ENCODE data around the gene MAML2. TPM values are rescaled to one million over a fixed set of nuclear protein-coding genes. Genes with fewer than 3 reads are reported as not detected.

The MAML2 gene
- total and polyA plus RNA-seq, 2 experiments from 2014 or later, result 1.1 to 8.2 TPM

DNA sequence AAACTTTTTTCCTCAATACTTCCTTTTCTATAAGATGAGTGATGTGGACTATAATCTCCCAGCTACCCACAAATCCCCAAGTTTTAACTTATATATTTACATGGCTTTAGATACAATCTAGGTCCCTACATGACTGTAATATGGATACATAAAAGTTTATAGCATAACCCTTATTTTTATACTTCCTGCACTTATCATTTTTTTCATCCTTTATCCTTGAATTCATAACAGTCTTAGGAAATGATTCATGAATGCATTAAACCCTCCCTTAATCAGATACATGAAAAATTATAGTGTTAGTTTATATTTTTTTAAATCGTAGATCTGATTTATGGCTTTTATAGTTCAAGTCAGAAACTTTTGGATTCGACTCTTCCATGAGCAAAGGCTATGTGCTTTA is 195.8 kb downstream of the MAML2 start:
- H3K27me3 ChIP-seq, result no peaks in the 10 kb centered on the region
- TF ChIP-seq, protein P1, sequence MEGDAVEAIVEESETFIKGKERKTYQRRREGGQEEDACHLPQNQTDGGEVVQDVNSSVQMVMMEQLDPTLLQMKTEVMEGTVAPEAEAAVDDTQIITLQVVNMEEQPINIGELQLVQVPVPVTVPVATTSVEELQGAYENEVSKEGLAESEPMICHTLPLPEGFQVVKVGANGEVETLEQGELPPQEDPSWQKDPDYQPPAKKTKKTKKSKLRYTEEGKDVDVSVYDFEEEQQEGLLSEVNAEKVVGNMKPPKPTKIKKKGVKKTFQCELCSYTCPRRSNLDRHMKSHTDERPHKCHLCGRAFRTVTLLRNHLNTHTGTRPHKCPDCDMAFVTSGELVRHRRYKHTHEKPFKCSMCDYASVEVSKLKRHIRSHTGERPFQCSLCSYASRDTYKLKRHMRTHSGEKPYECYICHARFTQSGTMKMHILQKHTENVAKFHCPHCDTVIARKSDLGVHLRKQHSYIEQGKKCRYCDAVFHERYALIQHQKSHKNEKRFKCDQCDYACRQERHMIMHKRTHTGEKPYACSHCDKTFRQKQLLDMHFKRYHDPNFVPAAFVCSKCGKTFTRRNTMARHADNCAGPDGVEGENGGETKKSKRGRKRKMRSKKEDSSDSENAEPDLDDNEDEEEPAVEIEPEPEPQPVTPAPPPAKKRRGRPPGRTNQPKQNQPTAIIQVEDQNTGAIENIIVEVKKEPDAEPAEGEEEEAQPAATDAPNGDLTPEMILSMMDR (IDR thresholded peaks at IDR 0.05; ENCODE audit: low read depth, low read length), result no peak
- no peaks in the 10 kb centered on the region for H3K9me3 ChIP-seq (ENCODE audit: low read depth)
- H3K4me3 ChIP-seq, result no peak overlapping the region
- DNase-seq (ENCODE audit: low read depth in 1 of 2, low spot score in 1 of 2), result no peak
- H3K27ac ChIP-seq, result no peak overlapping the region
- H3K36me3 ChIP-seq, result no peaks in the 10 kb centered on the region
- H3K4me1 ChIP-seq (ENCODE audit: low read depth), result peaks cover 3% of the 10 kb centered on the region

DNA sequence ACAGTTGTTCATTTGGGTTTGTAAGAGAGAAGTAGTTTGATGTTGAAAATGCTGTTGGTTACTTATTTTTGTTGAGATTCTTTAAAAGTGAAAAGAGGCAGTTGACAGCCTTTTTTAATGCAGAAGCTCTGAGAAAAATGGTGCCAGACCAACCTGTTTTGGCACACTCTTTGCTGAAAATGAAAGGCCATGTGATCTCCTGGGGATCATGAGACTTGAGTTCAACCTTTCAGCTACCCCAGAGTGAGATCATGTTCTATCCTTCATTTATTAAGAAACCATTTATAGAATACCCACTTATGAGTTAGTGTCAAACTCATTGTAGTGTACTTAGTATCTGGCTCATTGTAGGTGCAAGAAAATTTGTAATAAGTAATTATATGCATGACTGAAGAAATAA is 196.2 kb downstream of the MAML2 start:
- no peak overlapping the region for H3K27ac ChIP-seq

DNA sequence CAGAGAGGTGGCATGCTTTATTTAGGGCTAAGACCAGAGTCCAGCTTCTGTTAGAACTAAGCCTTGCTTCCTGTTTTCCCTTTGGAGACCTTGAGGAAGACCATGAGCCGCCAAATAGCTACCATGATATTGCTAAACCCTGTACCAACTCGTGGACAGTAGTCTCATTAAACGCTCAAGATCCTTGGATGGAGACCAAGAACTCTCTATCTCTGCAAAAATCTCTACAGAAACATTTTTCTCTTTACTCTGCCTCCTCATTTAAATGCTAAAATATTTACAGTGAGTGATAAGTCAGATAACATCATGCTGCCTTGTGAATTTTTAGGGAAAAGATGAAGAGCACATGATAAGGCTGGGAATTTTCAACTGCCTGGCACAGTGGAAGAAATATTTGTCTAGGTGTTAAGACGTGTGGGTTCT is 197.8 kb downstream of the MAML2 start:
- Histone ChIP-seq H3K4me1 (ENCODE audit: low read depth) (peaks cover 3% of the 10 kb centered on the region), H3K4me3 (no peak overlapping the region), H3K27ac (no peak overlapping the region), H3K9me3 (ENCODE audit: low read depth) (no peaks in the 10 kb centered on the region), H3K36me3 (no peaks in the 10 kb centered on the region), H3K27me3 (no peaks in the 10 kb centered on the region)
- no peak for DNase-seq (ENCODE audit: low read depth in 1 of 2, low spot score in 1 of 2)
- TF ChIP-seq, protein P1 (IDR thresholded peaks at IDR 0.05; ENCODE audit: low read depth, low read length), result no peak

More for the DNA sequence above, 196.2 kb downstream of the MAML2 start:
- no peak for DNase-seq (ENCODE audit: low read depth in 1 of 2, low spot score in 1 of 2)
- no peaks in the 10 kb centered on the region for H3K36me3 ChIP-seq
- peaks cover 3% of the 10 kb centered on the region for H3K4me1 ChIP-seq (ENCODE audit: low read depth)
- H3K9me3 ChIP-seq (ENCODE audit: low read depth), result no peaks in the 10 kb centered on the region
- no peak overlapping the region for H3K4me3 ChIP-seq
- H3K27me3 ChIP-seq, result no peaks in the 10 kb centered on the region
- TF ChIP-seq, protein P1 (IDR thresholded peaks at IDR 0.05; ENCODE audit: low read depth, low read length), result no peak

DNA sequence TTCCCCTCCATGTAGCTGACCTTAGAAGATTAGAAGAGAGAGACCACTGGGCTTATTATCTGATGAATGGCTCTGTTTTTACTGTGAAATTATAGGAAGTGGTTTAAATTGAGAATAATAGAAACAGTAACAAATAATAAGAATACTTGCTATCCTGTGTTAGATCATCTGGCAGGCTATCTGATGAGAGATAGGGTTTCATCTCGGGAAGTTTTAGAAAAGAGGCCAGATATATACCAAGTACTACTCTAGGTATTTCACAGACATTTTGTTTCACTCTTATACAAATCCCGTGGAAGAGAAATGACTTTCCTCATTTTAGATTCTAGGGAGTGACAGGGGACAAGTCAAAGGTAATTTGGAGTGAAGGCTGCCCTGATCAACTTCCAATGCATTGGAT is 198.4 kb downstream of the MAML2 start:
- Histone ChIP-seq H3K36me3 (no peaks in the 10 kb centered on the region), H3K27me3 (no peaks in the 10 kb centered on the region), H3K4me3 (no peak overlapping the region), H3K4me1 (ENCODE audit: low read depth) (peaks cover 3% of the 10 kb centered on the region), H3K9me3 (ENCODE audit: low read depth) (no peaks in the 10 kb centered on the region), H3K27ac (no peak overlapping the region)
- DNase-seq (ENCODE audit: low read depth in 1 of 2, low spot score in 1 of 2), result no peak
- TF ChIP-seq, protein P1 (IDR thresholded peaks at IDR 0.05; ENCODE audit: low read depth, low read length), result no peak

DNA sequence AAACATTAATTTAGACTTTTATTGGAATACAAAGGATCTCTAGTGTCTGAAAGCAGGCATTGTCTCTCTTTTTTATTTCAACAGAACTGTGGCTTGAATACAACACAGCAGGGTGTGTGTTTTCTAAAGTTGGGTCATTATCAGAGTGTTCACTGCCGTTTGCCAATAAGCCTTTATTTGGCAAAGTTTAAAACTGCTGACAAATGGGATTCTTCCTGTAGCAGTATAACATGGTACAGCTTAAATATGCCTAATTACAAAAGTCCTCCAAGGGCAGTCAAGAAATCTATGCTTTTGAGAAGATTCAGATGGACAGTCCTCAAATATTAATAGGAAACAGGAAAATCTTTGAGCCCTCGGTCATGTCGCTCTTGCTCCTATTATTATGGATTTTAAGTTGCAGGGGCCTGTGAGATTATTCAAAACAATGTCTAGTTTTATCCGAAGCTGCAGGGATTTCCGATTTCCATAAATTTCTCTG is 199.9 kb downstream of the MAML2 start:
- no peaks in the 10 kb centered on the region for H3K27me3 ChIP-seq
- H3K9me3 ChIP-seq (ENCODE audit: low read depth), result no peaks in the 10 kb centered on the region
- H3K4me3 ChIP-seq, result no peak overlapping the region
- TF ChIP-seq, protein P1 (IDR thresholded peaks at IDR 0.05; ENCODE audit: low read depth, low read length), result no peak
- peak in 1 of 2 donors; percentile 78 for DNase-seq (ENCODE audit: low read depth in 1 of 2, low spot score in 1 of 2)
- peaks cover 3% of the 10 kb centered on the region for H3K4me1 ChIP-seq (ENCODE audit: low read depth)
- no peaks in the 10 kb centered on the region for H3K36me3 ChIP-seq
- H3K27ac ChIP-seq, result no peak overlapping the region

DNA sequence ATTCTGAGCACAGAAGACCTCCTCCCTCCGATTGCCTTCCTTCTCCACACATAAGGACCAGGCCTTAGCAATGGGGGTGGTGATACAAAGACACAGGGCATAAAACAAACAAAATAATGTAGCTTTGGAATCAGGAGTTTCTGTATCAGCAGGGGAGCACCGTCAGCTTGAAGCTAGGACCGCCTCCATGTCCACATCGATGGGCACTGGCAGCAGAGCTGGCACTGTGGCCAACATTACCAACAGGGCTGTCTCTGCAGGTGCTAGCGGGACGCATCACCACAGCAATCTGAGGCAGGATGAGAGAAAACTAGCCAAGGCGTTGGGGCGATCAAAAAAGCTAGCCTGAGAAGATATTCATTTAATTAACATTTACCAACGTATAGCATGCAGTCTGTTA is 201.4 kb downstream of the MAML2 start:
- no peaks in the 10 kb centered on the region for H3K36me3 ChIP-seq
- TF ChIP-seq, protein P1 (IDR thresholded peaks at IDR 0.05; ENCODE audit: low read depth, low read length), result no peak
- no peak overlapping the region for H3K27ac ChIP-seq
- DNase-seq (ENCODE audit: low read depth in 1 of 2, low spot score in 1 of 2), result no peak
- no peaks in the 10 kb centered on the region for H3K9me3 ChIP-seq (ENCODE audit: low read depth)
- H3K4me1 ChIP-seq (ENCODE audit: low read depth), result no peaks in the 10 kb centered on the region
- H3K4me3 ChIP-seq, result no peak overlapping the region
- H3K27me3 ChIP-seq, result no peaks in the 10 kb centered on the region
